A549 (cell line): Measurements from ENCODE around the gene GALNT14.
"Not testable (repeated sequence)": the region's sequence is repeated elsewhere in the genome, so short reads cannot be mapped to it uniquely, and the experiment has no call there.

ENCODE experiments used
- BHLHE40 ChIP-seq: IDR thresholded peaks from 2 replicates; pipeline ENCODE4 v1.6.1; 2012; ENCODE audit warnings: low read depth, low read length, inconsistent platforms
- CHD2 ChIP-seq: fragments of 150-350 bp; IDR thresholded peaks from 2 replicates; pipeline ENCODE4 v1.6.1; 2014; ENCODE audit warnings: low read length; ENCODE audit not compliant: partially characterized antibody
- CTCF ChIP-seq: fragments of >200 bp; sonication (Bioruptor Twin); formaldehyde crosslinking; IDR thresholded peaks from 3 replicates; pipeline ENCODE4 v1.5.1; 2016
- EP300 ChIP-seq, 2 experiments: fragments of >200 bp; sonication (Bioruptor Twin); formaldehyde crosslinking; IDR thresholded peaks; 2 replicates in 1 of 2; 3 replicates in 1 of 2; pipeline ENCODE4 v1.6.1; 2016 to 2017
- FOSL2 ChIP-seq, 2 experiments: fragments of 450-650 bp in 1 of 2; fragments of >200 bp in 1 of 2; sonication (Bioruptor Twin) in 1 of 2; formaldehyde crosslinking; IDR thresholded peaks; 2 replicates each; pipeline versions ENCODE4 v1.5.0 to v1.6.1; 2016 to 2020; ENCODE audit warnings: mild to moderate bottlenecking in 1 of 2, moderate library complexity in 1 of 2
- GATA3 ChIP-seq: IDR thresholded peaks from 2 replicates; pipeline ENCODE4 v1.6.1; 2012; ENCODE audit warnings: borderline replicate concordance
- HDAC2 ChIP-seq: fragments of 200-600 bp; sonication (generic); IDR thresholded peaks from 2 replicates; pipeline ENCODE4 v1.6.1; 2016
- KDM1A ChIP-seq: fragments of 200-600 bp; sonication (generic); IDR thresholded peaks from 2 replicates; pipeline ENCODE4 v1.6.1; 2016; ENCODE audit warnings: low read depth, mild to moderate bottlenecking
- PBX3 ChIP-seq: IDR thresholded peaks from 2 replicates; pipeline ENCODE4 v1.6.1; 2012
- POLR2A ChIP-seq: IDR thresholded peaks from 2 replicates; pipeline ENCODE4 v1.6.1; 2012; ENCODE audit warnings: mild to moderate bottlenecking, low read length
- RAD21 ChIP-seq, 2 experiments: fragments of >200 bp in 1 of 2; sonication (Bioruptor Twin) in 1 of 2; formaldehyde crosslinking in 1 of 2; IDR thresholded peaks in 1 of 2; conservative IDR thresholded peaks in 1 of 2; 2 replicates in 1 of 2; 3 replicates in 1 of 2; pipeline ENCODE4 v1.6.1; 2012 to 2018; ENCODE audit warnings: inconsistent platforms in 1 of 2
- RCOR1 ChIP-seq: fragments of 150-350 bp; IDR thresholded peaks from 2 replicates; pipeline ENCODE4 v1.6.1; 2014; ENCODE audit warnings: antibody characterized with exemption, low read length, low read depth
- ZC3H11A ChIP-seq: fragments of 450-650 bp; IDR thresholded peaks from 2 replicates; pipeline ENCODE4 v1.6.1; 2014; ENCODE audit warnings: antibody characterized with exemption, mild to moderate bottlenecking

- TF ChIP-seq FOSL2 (IDR thresholded peaks at IDR 0.05); FOSL2 (CRISPR knock-in tag; IDR thresholded peaks at IDR 0.05); POLR2A; CHD2; CTCF; EP300 (IDR thresholded peaks at IDR 0.05); KDM1A; RAD21 (conservative IDR thresholded peaks at IDR 0.05 in 1 of 2, IDR thresholded peaks at IDR 0.05 in 1 of 2); ZC3H11A; GATA3; RCOR1; PBX3; BHLHE40; HDAC2: not testable (repeated sequence)
Observed at GRCh38 chr2:31183973-31184372, 45.7 kb upstream of the GALNT14 start.
